ENCODE measurements around the gene IL3.

DNA sequence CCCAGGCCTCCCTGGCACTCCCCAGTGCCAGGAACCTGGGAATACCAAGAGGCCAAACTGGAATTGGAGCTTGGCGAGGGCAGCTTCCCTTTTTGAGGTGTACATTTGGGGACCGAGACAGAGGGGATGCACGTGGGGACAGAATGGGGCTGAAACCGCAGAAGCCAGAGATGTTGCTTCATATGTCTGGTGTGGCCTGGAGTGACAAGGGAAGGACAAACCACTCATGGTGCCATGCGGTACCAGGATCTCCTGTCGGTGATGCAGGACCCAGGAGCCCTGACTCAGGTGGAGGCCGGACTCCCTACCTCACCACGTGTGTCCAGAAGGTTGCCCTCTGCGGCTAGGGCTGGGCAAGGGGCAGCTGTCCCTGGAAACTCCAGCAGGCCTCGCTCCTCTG is 9.1 kb downstream of the IL3 start:
- TF ChIP-seq, protein P1, sequence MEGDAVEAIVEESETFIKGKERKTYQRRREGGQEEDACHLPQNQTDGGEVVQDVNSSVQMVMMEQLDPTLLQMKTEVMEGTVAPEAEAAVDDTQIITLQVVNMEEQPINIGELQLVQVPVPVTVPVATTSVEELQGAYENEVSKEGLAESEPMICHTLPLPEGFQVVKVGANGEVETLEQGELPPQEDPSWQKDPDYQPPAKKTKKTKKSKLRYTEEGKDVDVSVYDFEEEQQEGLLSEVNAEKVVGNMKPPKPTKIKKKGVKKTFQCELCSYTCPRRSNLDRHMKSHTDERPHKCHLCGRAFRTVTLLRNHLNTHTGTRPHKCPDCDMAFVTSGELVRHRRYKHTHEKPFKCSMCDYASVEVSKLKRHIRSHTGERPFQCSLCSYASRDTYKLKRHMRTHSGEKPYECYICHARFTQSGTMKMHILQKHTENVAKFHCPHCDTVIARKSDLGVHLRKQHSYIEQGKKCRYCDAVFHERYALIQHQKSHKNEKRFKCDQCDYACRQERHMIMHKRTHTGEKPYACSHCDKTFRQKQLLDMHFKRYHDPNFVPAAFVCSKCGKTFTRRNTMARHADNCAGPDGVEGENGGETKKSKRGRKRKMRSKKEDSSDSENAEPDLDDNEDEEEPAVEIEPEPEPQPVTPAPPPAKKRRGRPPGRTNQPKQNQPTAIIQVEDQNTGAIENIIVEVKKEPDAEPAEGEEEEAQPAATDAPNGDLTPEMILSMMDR (IDR thresholded peaks at IDR 0.05; ENCODE audit: poor library complexity), result no peak
- no peak for TF ChIP-seq EZH2phosphoT487 (IDR thresholded peaks at IDR 0.05; ENCODE audit: low read depth, severe bottlenecking, unreplicated experiment)

Data from hepatocyte (in vitro differentiated cells).